ENCODE measurements around the gene ATXN1. TPM values are rescaled to one million over a fixed set of nuclear protein-coding genes. Genes with fewer than 3 reads are reported as not detected.
"Not testable (repeated sequence)": the region's sequence is repeated elsewhere in the genome, so short reads cannot be mapped to it uniquely, and the experiment has no call there.

The ATXN1 gene
- total RNA-seq, 1 experiment from 2014 or later: 5.6 TPM

DNA sequence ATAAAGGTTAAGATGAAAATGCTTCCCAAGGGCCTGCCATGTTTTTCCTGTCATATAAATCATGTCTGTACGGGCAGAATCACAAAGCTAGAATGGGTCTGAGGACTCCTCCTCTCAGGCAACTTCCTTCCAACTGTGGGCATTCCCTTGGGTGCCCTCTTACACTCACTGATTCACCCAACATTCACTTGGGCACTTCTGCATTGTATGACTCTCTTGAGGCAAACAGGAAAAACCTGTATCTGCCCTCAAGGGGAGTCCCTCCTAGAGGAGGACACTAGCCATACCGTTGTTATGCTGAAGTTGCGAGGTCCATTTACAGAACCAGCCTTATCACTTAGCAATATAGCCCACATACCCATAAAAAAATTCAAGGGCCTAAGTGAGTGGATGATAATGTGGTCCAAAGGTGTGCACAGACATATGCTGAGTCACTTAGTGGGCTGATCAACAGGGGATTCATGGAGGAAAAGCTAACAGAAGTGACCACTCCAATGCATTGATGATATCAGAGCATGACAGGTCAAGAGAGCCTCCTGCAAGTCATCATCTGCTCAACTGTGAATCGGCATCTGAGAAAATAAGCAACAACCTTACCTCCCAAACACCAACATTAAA lies 131.1 kb downstream of the ATXN1 start:
- Histone ChIP-seq H3K9ac (ENCODE audit: extremely low read depth, insufficient read length, low read length) (no peak overlapping the region), H4K8ac (replicated peaks; ENCODE audit: insufficient read length, low read depth, low read length) (no peak overlapping the region), H3K79me1 (ENCODE audit: insufficient read depth, low read depth, low read length, poor library complexity, severe bottlenecking) (no peaks in the 10 kb centered on the region), H2BK120ac (ENCODE audit: low read depth, low read length, poor library complexity, severe bottlenecking) (no peak overlapping the region), H2BK20ac (ENCODE audit: low read depth, low read length, poor library complexity, severe bottlenecking) (no peak overlapping the region), H3K23me2 (ENCODE audit: insufficient read length, low read depth, low read length, poor library complexity, severe bottlenecking) (no peaks in the 10 kb centered on the region), H3K79me2 (ENCODE audit: insufficient read depth, low read length) (no peaks in the 10 kb centered on the region), H3K27ac (ENCODE audit: insufficient read length, low read depth, low read length) (no peak overlapping the region), H3T11ph (ENCODE audit: low read length) (no peak overlapping the region), H4K5ac (ENCODE audit: insufficient read length, low read depth, low read length) (no peak overlapping the region), H3K27me3 (ENCODE audit: insufficient read depth, low read length) (no peaks in the 10 kb centered on the region), H3K56ac (ENCODE audit: insufficient read length, low read depth, low read length) (no peak overlapping the region), H3K4me2 (ENCODE audit: insufficient read depth, insufficient read length, low read length) (no peak overlapping the region), H3K9me3 (ENCODE audit: control insufficient read depth, low read depth, low read length) (no peaks in the 10 kb centered on the region), H3K23ac (ENCODE audit: insufficient read length, low read depth, low read length) (no peak overlapping the region), H2BK15ac (ENCODE audit: low read depth, low read length) (no peak overlapping the region), H3K18ac (ENCODE audit: insufficient read length, low read depth, low read length) (no peak overlapping the region), H3K4ac (ENCODE audit: low read depth, low read length) (no peak overlapping the region), H2AFZ (ENCODE audit: low read length) (no peak overlapping the region), H3K4me1 (ENCODE audit: insufficient read depth, low read length) (no peaks in the 10 kb centered on the region; the same call in 1 of the 2 replicates), H4K91ac (ENCODE audit: insufficient read length, low read depth, low read length) (no peak overlapping the region), H4K20me1 (ENCODE audit: control insufficient read depth, insufficient read depth, insufficient read length) (no peaks in the 10 kb centered on the region), H2BK12ac (ENCODE audit: insufficient read length, low read depth, low read length) (no peak overlapping the region), H2AK5ac (ENCODE audit: insufficient read length, low read length) (no peak overlapping the region), H3K14ac (ENCODE audit: insufficient read depth, low read length) (no peak overlapping the region), H2BK5ac (ENCODE audit: insufficient read length, low read length) (no peak overlapping the region)
- TF ChIP-seq, protein P1, sequence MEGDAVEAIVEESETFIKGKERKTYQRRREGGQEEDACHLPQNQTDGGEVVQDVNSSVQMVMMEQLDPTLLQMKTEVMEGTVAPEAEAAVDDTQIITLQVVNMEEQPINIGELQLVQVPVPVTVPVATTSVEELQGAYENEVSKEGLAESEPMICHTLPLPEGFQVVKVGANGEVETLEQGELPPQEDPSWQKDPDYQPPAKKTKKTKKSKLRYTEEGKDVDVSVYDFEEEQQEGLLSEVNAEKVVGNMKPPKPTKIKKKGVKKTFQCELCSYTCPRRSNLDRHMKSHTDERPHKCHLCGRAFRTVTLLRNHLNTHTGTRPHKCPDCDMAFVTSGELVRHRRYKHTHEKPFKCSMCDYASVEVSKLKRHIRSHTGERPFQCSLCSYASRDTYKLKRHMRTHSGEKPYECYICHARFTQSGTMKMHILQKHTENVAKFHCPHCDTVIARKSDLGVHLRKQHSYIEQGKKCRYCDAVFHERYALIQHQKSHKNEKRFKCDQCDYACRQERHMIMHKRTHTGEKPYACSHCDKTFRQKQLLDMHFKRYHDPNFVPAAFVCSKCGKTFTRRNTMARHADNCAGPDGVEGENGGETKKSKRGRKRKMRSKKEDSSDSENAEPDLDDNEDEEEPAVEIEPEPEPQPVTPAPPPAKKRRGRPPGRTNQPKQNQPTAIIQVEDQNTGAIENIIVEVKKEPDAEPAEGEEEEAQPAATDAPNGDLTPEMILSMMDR (conservative IDR thresholded peaks at IDR 0.05): no peak
- Mint-ChIP-seq H3K9me3 (peaks cover 5 to 8% of the 10 kb centered on the region in 2 experiments; a peak in 4 of 5 replicates), H3K4me1 (peaks cover 7 to 10% of the 10 kb centered on the region in 2 experiments), H3K27ac (no peak overlapping the region), H3K27me3 (ENCODE audit: low read depth) (no peaks in the 10 kb centered on the region; the same call in 1 of the 2 replicates), H3K4me3 (no peak overlapping the region), H3K36me3 (ENCODE audit: insufficient read depth in 1 of 3, low read depth in 3 of 3) (peaks cover 0 to 5% (median 2%) of the 10 kb centered on the region in 3 experiments; a peak in 2 of 7 replicates)
- no peak for DNase-seq
- no CpG with 5 or more reads among the region's 4 CpGs for WGBS (ENCODE audit: extremely low coverage, insufficient read length, low lambda C conversion rate)

GRCh38 chr6:16628580-16628979 lies 132.7 kb downstream of the ATXN1 start:
- not testable (repeated sequence) for H3K27me3 ChIP-seq (ENCODE audit: insufficient read depth, low read length); H3T11ph ChIP-seq (ENCODE audit: low read length); H3K4me3 Mint-ChIP-seq; H3K4me1 ChIP-seq (ENCODE audit: insufficient read depth, low read length); H2BK20ac ChIP-seq (ENCODE audit: low read depth, low read length, poor library complexity, severe bottlenecking); H3K79me2 ChIP-seq (ENCODE audit: insufficient read depth, low read length); H3K18ac ChIP-seq (ENCODE audit: insufficient read length, low read depth, low read length); H3K56ac ChIP-seq (ENCODE audit: insufficient read length, low read depth, low read length); H3K9me3 Mint-ChIP-seq; H2BK120ac ChIP-seq (ENCODE audit: low read depth, low read length, poor library complexity, severe bottlenecking); H3K4me1 Mint-ChIP-seq; H2AFZ ChIP-seq (ENCODE audit: low read length); DNase-seq; H4K5ac ChIP-seq (ENCODE audit: insufficient read length, low read depth, low read length); H2BK15ac ChIP-seq (ENCODE audit: low read depth, low read length); H4K8ac ChIP-seq (replicated peaks; ENCODE audit: insufficient read length, low read depth, low read length); H3K14ac ChIP-seq (ENCODE audit: insufficient read depth, low read length); H3K9ac ChIP-seq (ENCODE audit: extremely low read depth, insufficient read length, low read length); H2BK12ac ChIP-seq (ENCODE audit: insufficient read length, low read depth, low read length); H3K4ac ChIP-seq (ENCODE audit: low read depth, low read length); H3K9me3 ChIP-seq (ENCODE audit: control insufficient read depth, low read depth, low read length); H4K20me1 ChIP-seq (ENCODE audit: control insufficient read depth, insufficient read depth, insufficient read length); H4K91ac ChIP-seq (ENCODE audit: insufficient read length, low read depth, low read length); H2BK5ac ChIP-seq (ENCODE audit: insufficient read length, low read length); H3K36me3 Mint-ChIP-seq (ENCODE audit: insufficient read depth in 1 of 3, low read depth in 3 of 3); H2AK5ac ChIP-seq (ENCODE audit: insufficient read length, low read length); H3K27ac ChIP-seq (ENCODE audit: insufficient read length, low read depth, low read length); H3K23me2 ChIP-seq (ENCODE audit: insufficient read length, low read depth, low read length, poor library complexity, severe bottlenecking); H3K27ac Mint-ChIP-seq; H3K23ac ChIP-seq (ENCODE audit: insufficient read length, low read depth, low read length); H3K27me3 Mint-ChIP-seq (ENCODE audit: low read depth); H3K4me2 ChIP-seq (ENCODE audit: insufficient read depth, insufficient read length, low read length); H3K79me1 ChIP-seq (ENCODE audit: insufficient read depth, low read depth, low read length, poor library complexity, severe bottlenecking)
- no CpG with 5 or more reads among the region's 1 CpG for WGBS (ENCODE audit: extremely low coverage, insufficient read length, low lambda C conversion rate)
